DND-41 (cell line): ENCODE measurements around the gene MUC6.

Experiments
- EZH2 ChIP-seq: IDR thresholded peaks from 3 replicates; pipeline ENCODE4 v1.6.1; 2012; ENCODE audit warnings: borderline replicate concordance, low read depth, mild to moderate bottlenecking, moderate library complexity, low read length, inconsistent platforms; ENCODE audit not compliant: severe bottlenecking
- TF ChIP-seq, protein P1 (sequence below): IDR thresholded peaks from 2 replicates; pipeline ENCODE4 v1.5.1; 2012; ENCODE audit warnings: borderline replicate concordance, low read length, moderate library complexity, mild to moderate bottlenecking; ENCODE audit not compliant: poor library complexity, severe bottlenecking; ENCODE audit errors: extremely low read depth

DNA sequence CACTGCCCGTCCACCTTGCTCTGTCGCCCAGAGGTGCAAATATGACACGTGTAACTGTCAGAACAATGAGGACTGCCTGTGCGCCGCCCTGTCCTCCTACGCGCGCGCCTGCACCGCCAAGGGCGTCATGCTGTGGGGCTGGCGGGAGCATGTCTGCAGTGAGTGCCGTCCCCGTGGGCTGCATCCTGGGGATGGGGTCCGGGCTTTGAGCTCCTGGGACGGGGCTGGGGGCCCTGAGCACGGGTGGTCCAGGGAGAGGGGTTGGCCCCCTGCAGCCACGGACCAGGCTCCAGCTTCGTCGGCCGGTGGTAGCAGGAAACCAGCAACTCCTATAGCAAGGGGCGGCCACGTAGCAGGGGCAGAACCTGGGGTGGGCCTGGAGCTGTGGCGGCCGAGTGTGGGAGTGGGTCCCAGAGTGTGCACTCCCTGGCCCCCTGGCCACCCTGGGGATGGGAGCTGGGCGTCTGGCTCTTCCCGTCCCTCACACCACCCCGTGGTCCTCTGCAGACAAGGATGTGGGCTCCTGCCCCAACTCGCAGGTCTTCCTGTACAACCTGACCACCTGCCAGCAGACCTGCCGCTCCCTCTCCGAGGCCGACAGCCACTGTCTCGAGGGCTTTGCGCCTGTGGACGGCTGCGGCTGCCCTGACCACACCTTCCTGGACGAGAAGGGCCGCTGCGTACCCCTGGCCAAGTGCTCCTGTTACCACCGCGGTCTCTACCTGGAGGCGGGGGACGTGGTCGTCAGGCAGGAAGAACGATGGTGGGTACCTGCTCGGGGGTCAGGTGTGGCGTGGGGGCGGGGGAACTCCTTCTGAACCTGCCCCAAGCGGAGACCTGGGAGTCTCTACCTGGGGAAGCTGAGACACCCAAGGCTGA is 48.3 kb upstream of the MUC6 start:
- TF ChIP-seq, protein P1, sequence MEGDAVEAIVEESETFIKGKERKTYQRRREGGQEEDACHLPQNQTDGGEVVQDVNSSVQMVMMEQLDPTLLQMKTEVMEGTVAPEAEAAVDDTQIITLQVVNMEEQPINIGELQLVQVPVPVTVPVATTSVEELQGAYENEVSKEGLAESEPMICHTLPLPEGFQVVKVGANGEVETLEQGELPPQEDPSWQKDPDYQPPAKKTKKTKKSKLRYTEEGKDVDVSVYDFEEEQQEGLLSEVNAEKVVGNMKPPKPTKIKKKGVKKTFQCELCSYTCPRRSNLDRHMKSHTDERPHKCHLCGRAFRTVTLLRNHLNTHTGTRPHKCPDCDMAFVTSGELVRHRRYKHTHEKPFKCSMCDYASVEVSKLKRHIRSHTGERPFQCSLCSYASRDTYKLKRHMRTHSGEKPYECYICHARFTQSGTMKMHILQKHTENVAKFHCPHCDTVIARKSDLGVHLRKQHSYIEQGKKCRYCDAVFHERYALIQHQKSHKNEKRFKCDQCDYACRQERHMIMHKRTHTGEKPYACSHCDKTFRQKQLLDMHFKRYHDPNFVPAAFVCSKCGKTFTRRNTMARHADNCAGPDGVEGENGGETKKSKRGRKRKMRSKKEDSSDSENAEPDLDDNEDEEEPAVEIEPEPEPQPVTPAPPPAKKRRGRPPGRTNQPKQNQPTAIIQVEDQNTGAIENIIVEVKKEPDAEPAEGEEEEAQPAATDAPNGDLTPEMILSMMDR: no peak
- no peak for TF ChIP-seq EZH2
